Rectal smooth muscle tissue (tissue), 1 donor: Measurements from ENCODE around the gene RNF212.

Experiments used
- H3K27ac ChIP-seq: one replicate; pipeline ENCODE4 v1.7.0; 2013; ENCODE audit warnings: low read depth, low read length, inconsistent platforms
- H3K27me3 ChIP-seq: one replicate; pipeline ENCODE4 v1.7.0; 2013; ENCODE audit warnings: low read length; ENCODE audit not compliant: control insufficient read depth, insufficient read depth
- H3K36me3 ChIP-seq: one replicate; pipeline ENCODE4 v1.7.0; 2013; ENCODE audit warnings: low read length; ENCODE audit not compliant: control insufficient read depth, insufficient read depth
- H3K4me1 ChIP-seq: one replicate; pipeline ENCODE4 v1.7.0; 2013; ENCODE audit warnings: low read length; ENCODE audit not compliant: control insufficient read depth, insufficient read depth
- H3K4me3 ChIP-seq: one replicate; pipeline ENCODE4 v1.7.0; 2013; ENCODE audit warnings: low read length
- H3K9ac ChIP-seq: one replicate; pipeline ENCODE4 v1.7.0; 2013; ENCODE audit warnings: low read length

RNF212 gene

DNA sequence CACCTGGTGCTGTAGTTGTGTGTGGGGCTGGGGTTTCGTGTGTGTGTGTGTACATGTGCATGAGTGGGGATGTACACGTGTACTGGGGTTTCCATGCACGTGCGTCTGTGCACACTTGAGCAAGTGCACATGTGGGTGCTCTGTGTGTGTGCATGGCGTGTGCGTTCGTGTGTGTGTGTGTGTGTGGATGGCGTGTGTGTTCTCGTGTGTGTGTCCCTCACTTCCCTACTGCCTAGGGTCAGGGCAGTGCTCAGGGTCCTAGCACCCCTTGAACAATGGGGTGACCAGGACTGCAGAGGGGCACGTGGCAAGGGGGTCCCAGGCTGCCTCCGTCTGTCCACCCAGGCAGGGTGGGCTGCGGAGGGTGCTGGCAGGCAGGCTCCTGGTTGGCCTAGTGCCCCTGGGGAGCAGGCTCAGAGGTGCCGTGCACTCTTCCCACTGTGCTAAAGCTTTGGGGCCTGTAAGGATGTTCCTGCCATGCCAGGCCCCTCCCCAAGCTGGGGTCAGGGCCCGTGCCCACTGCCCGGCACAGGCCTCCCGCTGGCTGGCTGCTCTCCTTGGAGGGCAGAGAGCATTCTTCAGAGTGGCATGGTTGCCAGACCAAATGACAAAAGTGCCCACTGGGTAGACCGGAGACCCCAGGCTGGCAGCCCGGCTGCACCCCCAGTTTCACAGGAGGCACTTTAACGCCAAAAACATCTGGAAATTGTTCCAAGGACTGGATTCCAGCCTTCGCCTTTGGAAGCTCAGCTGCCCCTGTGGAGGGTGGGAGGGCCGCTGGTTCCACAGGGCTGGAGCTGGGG lies 72.8 kb downstream of the RNF212 start:
- Histone ChIP-seq H3K27ac (no peak overlapping the region), H3K4me1 (peaks cover 12% of the 10 kb centered on the region), H3K27me3 (peaks cover 27% of the 10 kb centered on the region), H3K36me3 (no peaks in the 10 kb centered on the region), H3K9ac (no peak overlapping the region), H3K4me3 (no peak overlapping the region)

DNA sequence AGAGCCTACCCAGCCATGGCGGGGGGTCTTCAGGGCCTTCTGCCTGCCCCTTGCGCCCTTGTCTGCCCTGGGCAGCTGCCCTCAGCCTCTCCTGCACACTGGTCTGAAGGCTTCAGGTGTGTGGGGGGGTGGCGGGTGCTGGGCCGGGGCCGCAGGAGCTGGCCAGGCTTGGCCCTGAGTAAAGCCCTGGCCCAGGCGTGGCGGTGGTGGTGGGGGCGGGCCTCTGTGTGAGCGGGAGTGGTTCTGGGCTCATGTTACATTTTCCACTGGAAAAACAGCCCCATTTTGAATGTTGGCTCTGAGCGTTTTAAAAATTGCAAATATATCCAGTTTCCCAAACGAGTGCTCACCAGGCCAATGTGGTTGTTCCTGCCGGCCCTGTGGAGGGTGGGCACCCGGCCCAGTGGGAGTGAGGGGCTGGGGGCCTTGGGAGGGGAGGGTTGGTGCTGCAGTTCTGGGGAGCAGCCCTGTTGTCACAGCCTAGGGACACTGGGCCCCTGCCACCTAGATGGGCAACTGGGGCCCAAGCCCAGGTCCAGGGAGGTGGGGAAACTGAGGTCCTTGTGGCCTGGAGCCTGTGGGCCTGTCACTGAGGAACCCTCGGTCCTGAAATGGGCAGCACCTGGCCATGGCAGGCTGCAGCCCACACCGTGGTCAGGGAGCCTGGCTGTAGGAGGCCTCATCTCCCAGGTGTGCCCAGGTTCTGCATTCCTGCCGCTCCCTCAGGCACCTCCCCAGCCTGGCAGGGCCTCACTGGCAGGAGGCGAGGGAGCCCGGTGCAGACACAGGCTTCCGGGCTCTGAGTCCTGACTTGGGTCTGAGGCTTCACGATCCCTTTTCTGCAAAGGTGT lies 73.6 kb downstream of the RNF212 start:
- peaks cover 12% of the 10 kb centered on the region for H3K4me1 ChIP-seq
- peaks cover 20% of the 10 kb centered on the region for H3K27me3 ChIP-seq
- no peaks in the 10 kb centered on the region for H3K36me3 ChIP-seq
- no peak overlapping the region for H3K9ac ChIP-seq
- no peak overlapping the region for H3K4me3 ChIP-seq
- no peak overlapping the region for H3K27ac ChIP-seq

- Histone ChIP-seq H3K4me1 (peaks cover 9% of the 10 kb centered on the region), H3K9ac (no peak overlapping the region), H3K27me3 (peaks cover 16% of the 10 kb centered on the region), H3K27ac (no peak overlapping the region), H3K36me3 (no peaks in the 10 kb centered on the region), H3K4me3 (no peak overlapping the region)
Observed at GRCh38 chr4:1038948-1039492, 74.3 kb downstream of the RNF212 start.

DNA sequence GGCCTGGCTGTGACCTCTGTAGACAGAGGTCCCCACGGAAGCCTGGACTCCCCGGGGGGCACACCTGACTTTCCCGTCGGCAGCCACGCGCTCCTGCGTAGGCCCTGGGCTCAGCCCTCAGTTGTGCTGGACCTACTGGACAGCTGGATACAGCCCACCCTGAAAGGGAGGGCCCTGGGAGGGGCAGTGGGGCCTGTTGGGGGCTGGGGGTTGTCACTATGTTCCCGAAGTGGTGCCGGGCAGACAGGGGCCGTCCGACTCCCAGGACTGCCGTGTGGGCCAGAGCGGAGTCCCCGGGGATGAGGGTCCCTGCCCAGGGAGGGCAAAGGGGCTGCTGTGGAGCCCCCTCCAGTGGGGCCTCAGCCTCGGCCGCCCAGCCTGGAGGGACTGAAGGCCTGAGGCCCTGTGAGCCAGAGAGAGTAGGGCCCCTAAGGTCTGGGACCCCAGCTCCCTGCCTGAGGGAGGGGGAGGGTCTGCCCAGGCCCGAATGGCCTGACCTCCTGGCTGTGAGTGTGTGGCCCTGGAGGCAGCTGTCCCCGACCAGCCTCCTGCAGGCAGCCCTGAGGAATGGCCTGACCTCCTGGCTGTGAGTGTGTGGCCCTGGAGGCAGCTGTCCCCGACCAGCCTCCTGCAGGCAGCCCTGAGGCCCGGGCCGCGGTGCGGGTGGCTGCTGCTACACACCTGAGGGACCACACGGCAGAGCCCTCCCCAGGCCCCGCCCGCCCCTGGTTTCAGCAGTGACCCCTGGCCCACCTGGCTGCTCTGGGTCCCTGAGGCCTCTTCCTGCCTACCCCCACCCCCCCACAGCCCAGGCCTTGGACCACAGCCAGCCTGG lies 76.2 kb downstream of the RNF212 start:
- Histone ChIP-seq H3K27ac (no peak overlapping the region), H3K27me3 (peaks cover 16% of the 10 kb centered on the region), H3K36me3 (no peaks in the 10 kb centered on the region), H3K9ac (no peak overlapping the region), H3K4me1 (peaks cover 4% of the 10 kb centered on the region), H3K4me3 (no peak overlapping the region)

DNA sequence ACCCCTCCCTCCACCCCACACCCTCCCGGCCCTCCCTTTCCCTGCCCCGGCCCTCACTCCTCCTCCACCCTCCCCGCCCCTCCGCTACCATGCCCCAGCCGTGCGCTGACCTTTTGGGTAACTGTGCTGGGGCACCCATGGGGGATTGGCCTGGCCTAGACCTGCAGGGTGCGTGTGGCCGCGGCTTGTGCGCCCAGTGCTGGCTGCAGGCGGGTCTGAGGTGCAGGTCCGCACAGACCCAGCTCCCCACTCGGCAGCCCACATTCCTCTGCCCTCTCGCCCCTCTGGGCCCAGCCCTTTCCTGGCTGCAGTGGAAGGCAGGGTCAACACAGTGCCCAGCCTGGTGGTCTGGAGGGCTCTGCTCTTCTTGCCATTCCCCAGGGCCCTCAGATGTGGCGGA lies 77.3 kb downstream of the RNF212 start:
- Histone ChIP-seq H3K36me3 (no peaks in the 10 kb centered on the region), H3K4me1 (no peaks in the 10 kb centered on the region), H3K27ac (no peak overlapping the region), H3K27me3 (peaks cover 8% of the 10 kb centered on the region), H3K9ac (no peak overlapping the region), H3K4me3 (no peak overlapping the region)

DNA sequence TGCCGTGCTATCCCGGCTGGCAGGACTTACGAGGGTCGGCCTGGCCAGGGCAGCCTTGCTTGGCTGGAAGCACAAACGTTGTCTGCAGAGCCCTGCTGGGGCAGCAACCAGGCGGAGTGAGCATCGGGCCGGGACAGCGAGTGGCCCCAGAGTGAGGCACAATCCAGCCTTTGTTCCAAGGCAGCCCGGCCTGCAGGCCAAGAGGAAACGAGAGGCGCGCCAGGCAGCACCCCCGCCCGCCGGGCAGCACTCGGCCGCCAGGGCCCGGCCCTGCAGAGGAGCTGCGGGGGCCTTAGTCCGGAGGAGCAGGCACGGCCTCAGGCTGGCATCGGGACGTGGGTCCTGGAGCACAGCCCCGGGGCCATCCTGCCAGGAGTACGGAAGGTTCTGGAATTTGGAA lies 77.9 kb downstream of the RNF212 start:
- no peak overlapping the region for H3K27ac ChIP-seq

GRCh38 chr4:1033840-1034551 lies 79.4 kb downstream of the RNF212 start:
- peaks cover 11% of the 10 kb centered on the region for H3K27me3 ChIP-seq
- H3K36me3 ChIP-seq: no peaks in the 10 kb centered on the region
- H3K4me1 ChIP-seq: no peaks in the 10 kb centered on the region

More for the DNA sequence above, 77.9 kb downstream of the RNF212 start:
- Histone ChIP-seq H3K4me1 (no peaks in the 10 kb centered on the region), H3K27me3 (peaks cover 11% of the 10 kb centered on the region), H3K4me3 (no peak overlapping the region), H3K36me3 (no peaks in the 10 kb centered on the region), H3K9ac (no peak overlapping the region)

GRCh38 chr4:1032861-1033260 lies 80.5 kb downstream of the RNF212 start:
- H3K4me1 ChIP-seq: no peaks in the 10 kb centered on the region
- no peak overlapping the region for H3K27ac ChIP-seq
- peaks cover 11% of the 10 kb centered on the region for H3K27me3 ChIP-seq
- H3K4me3 ChIP-seq: no peak overlapping the region
- H3K9ac ChIP-seq: no peak overlapping the region
- H3K36me3 ChIP-seq: no peaks in the 10 kb centered on the region

More at GRCh38 chr4:1033840-1034551, 79.4 kb downstream of the RNF212 start:
- H3K27ac ChIP-seq: no peak overlapping the region
- no peak overlapping the region for H3K9ac ChIP-seq
- no peak overlapping the region for H3K4me3 ChIP-seq

- Histone ChIP-seq H3K36me3 (no peaks in the 10 kb centered on the region), H3K9ac (no peak overlapping the region), H3K27me3 (peaks cover 11% of the 10 kb centered on the region), H3K4me3 (no peak overlapping the region), H3K4me1 (no peaks in the 10 kb centered on the region), H3K27ac (no peak overlapping the region)
Observed at GRCh38 chr4:1031956-1032795, 81.2 kb downstream of the RNF212 start.

DNA sequence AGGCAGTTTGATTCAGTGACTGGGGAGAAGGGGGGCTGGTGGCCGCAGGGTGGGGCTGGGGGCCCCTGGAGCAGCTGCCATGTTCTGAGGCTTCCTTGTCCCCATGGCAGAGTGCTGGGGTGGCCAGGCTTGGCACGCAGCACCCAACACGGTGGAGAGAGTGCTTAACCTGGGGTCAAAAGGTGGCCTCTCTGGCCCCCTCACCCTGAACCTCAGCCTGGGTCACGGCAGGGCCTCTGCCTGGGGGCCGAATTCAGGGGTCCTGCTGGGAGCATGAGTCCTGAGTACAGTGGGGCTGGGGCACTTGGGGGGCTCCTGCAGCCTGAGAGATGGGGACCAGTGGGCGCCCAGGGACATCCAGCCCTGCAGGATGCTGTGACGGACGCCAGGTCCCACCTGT lies 82.0 kb downstream of the RNF212 start:
- no peaks in the 10 kb centered on the region for H3K4me1 ChIP-seq
- H3K4me3 ChIP-seq: no peak overlapping the region
- no peak overlapping the region for H3K9ac ChIP-seq
- peaks cover 11% of the 10 kb centered on the region for H3K27me3 ChIP-seq
- no peak overlapping the region for H3K27ac ChIP-seq
- no peaks in the 10 kb centered on the region for H3K36me3 ChIP-seq

- Histone ChIP-seq H3K27me3 (peaks cover 11% of the 10 kb centered on the region), H3K27ac (no peak overlapping the region), H3K4me1 (no peaks in the 10 kb centered on the region), H3K4me3 (no peak overlapping the region), H3K36me3 (no peaks in the 10 kb centered on the region), H3K9ac (no peak overlapping the region)
Observed at GRCh38 chr4:1030559-1030958, 82.8 kb downstream of the RNF212 start.
